ENCODE results near the gene ZNF710. TPM values are rescaled to one million over a fixed set of nuclear protein-coding genes. Genes with fewer than 3 reads are reported as not detected.
"Not testable (repeated sequence)": the region's sequence is repeated elsewhere in the genome, so short reads cannot be mapped to it uniquely, and the experiment has no call there.

The ZNF710 gene
- total RNA-seq, 2 donors from 2014 or later = 3.4 to 5.2 TPM

- Histone ChIP-seq H3K9me3 (no peaks in the 10 kb centered on the region), H3K4me3 (peak within 1 kb of the TSS; percentile 78 to 81), H3K4me1 (peaks cover 0 to 70% of the 10 kb centered on the region in 2 donors), H3K27ac (peak within 1 kb of the TSS; percentile 91 to 92), H3K27me3 (no peaks in the 10 kb centered on the region), H3K36me3 (no peaks in the 10 kb centered on the region)
- DNase-seq (ENCODE audit: low spot score) = no peak
- peak in 1 of 2 donors; percentile 13 for TF ChIP-seq CTCF (IDR thresholded peaks at IDR 0.05)
Observed at GRCh38 chr15:90101969-90102890, 101.1 kb downstream of the ZNF710 start, which contains the start of gene IDH2. IDH2 (minus strand) TSS chr15:90102468; CDS start chr15:90102390, 78 bp downstream.

GRCh38 chr15:90103701-90104329 is 102.7 kb downstream of the ZNF710 start:
- H3K4me1 ChIP-seq = peaks cover 0 to 54% of the 10 kb centered on the region in 2 donors
- TF ChIP-seq CTCF (IDR thresholded peaks at IDR 0.05) = no peak
- DNase-seq (ENCODE audit: low spot score) = no peak

GRCh38 chr15:90104551-90104950 is 103.4 kb downstream of the ZNF710 start:
- Histone ChIP-seq H3K4me1 (peaks cover 0 to 47% of the 10 kb centered on the region in 2 donors), H3K27me3 (no peaks in the 10 kb centered on the region), H3K27ac (peak overlapping the region; percentile 91 to 92), H3K4me3 (no peak overlapping the region), H3K36me3 (no peaks in the 10 kb centered on the region), H3K9me3 (no peaks in the 10 kb centered on the region)
- DNase-seq (ENCODE audit: low spot score) = no peak
- no peak for TF ChIP-seq CTCF (IDR thresholded peaks at IDR 0.05)

More at GRCh38 chr15:90103701-90104329, 102.7 kb downstream of the ZNF710 start:
- Histone ChIP-seq H3K9me3 (no peaks in the 10 kb centered on the region), H3K36me3 (no peaks in the 10 kb centered on the region), H3K27ac (peak overlapping the region; percentile 91 to 92), H3K4me3 (no peak overlapping the region), H3K27me3 (no peaks in the 10 kb centered on the region)

GRCh38 chr15:90105521-90105920 is 104.4 kb downstream of the ZNF710 start:
- Histone ChIP-seq H3K27me3 (no peaks in the 10 kb centered on the region), H3K9me3 (no peaks in the 10 kb centered on the region), H3K4me3 (no peak overlapping the region), H3K4me1 (peaks cover 0 to 37% of the 10 kb centered on the region in 2 donors), H3K36me3 (no peaks in the 10 kb centered on the region), H3K27ac (peak overlapping the region; percentile 91 to 92)
- no peak for DNase-seq (ENCODE audit: low spot score)
- no peak for TF ChIP-seq CTCF (IDR thresholded peaks at IDR 0.05)

GRCh38 chr15:90106522-90107117 is 105.5 kb downstream of the ZNF710 start:
- TF ChIP-seq CTCF (IDR thresholded peaks at IDR 0.05) = no peak
- DNase-seq (ENCODE audit: low spot score) = no peak
- H3K4me1 ChIP-seq = peaks cover 0 to 28% of the 10 kb centered on the region in 2 donors
- H3K9me3 ChIP-seq = no peaks in the 10 kb centered on the region
- H3K27ac ChIP-seq = peak overlapping the region; percentile 91 to 92
- H3K27me3 ChIP-seq = no peaks in the 10 kb centered on the region
- no peak overlapping the region for H3K4me3 ChIP-seq
- no peaks in the 10 kb centered on the region for H3K36me3 ChIP-seq

GRCh38 chr15:90108038-90108437 is 106.9 kb downstream of the ZNF710 start:
- H3K4me3 ChIP-seq; H3K27me3 ChIP-seq; H3K36me3 ChIP-seq; H3K27ac ChIP-seq; DNase-seq (ENCODE audit: low spot score); H3K9me3 ChIP-seq: not testable (repeated sequence)
- peaks cover 0 to 24% of the 10 kb centered on the region in 2 donors for H3K4me1 ChIP-seq

- H3K27me3 ChIP-seq; H3K27ac ChIP-seq; H3K36me3 ChIP-seq; H3K9me3 ChIP-seq; DNase-seq (ENCODE audit: low spot score); H3K4me3 ChIP-seq: not testable (repeated sequence)
- H3K4me1 ChIP-seq = peaks cover 0 to 12% of the 10 kb centered on the region in 2 donors
Observed at GRCh38 chr15:90109163-90109751, 108.1 kb downstream of the ZNF710 start.
